ENCODE data around the gene MAPKBP1. TPM values are rescaled to one million over a fixed set of nuclear protein-coding genes. Genes with fewer than 3 reads are reported as not detected.
"Not testable (repeated sequence)": the region's sequence is repeated elsewhere in the genome, so short reads cannot be mapped to it uniquely, and the experiment has no call there.

Gene MAPKBP1
- total RNA-seq (ENCODE audit: insufficient read depth, low replicate concordance) = 22.4 TPM

- peak; percentile 99 for DNase-seq (ENCODE audit: low spot score)
Observed at GRCh38 chr15:41774062-41774881, at the start of gene MAPKBP1. Gene MAPKBP1, plus strand, starts transcription at chr15:41774484. Its CDS starts 792 bp downstream, at chr15:41775276.

GRCh38 chr15:41727143-41727542, 47.1 kb upstream of the MAPKBP1 start:
- DNase-seq (ENCODE audit: low spot score) = no peak

- not testable (repeated sequence) for DNase-seq (ENCODE audit: low spot score)
Observed at GRCh38 chr15:41728061-41728460, 46.2 kb upstream of the MAPKBP1 start.

- DNase-seq (ENCODE audit: low spot score) = peak; percentile 22
Observed at GRCh38 chr15:41730543-41730942, 43.7 kb upstream of the MAPKBP1 start.

- DNase-seq (ENCODE audit: low spot score) = no peak
Observed at GRCh38 chr15:41732483-41732882, 41.8 kb upstream of the MAPKBP1 start.

GRCh38 chr15:41734079-41734478, 40.2 kb upstream of the MAPKBP1 start:
- DNase-seq (ENCODE audit: low spot score) = no peak

- no peak for DNase-seq (ENCODE audit: low spot score)
Observed at GRCh38 chr15:41735046-41735445, 39.2 kb upstream of the MAPKBP1 start.

- DNase-seq (ENCODE audit: low spot score) = not testable (repeated sequence)
Observed at GRCh38 chr15:41735492-41735891, 38.8 kb upstream of the MAPKBP1 start.

- DNase-seq (ENCODE audit: low spot score) = no peak
Observed at GRCh38 chr15:41746802-41747201, 27.5 kb upstream of the MAPKBP1 start.

- DNase-seq (ENCODE audit: low spot score) = no peak
Observed at GRCh38 chr15:41756198-41756597, 18.1 kb upstream of the MAPKBP1 start.

GRCh38 chr15:41772720-41773331, 1.5 kb upstream of the MAPKBP1 start:
- peak; percentile 71 for DNase-seq (ENCODE audit: low spot score)

- no peak for DNase-seq (ENCODE audit: low spot score)
Observed at GRCh38 chr15:41773332-41773728, 954 bp upstream of the MAPKBP1 start.

- no peak for DNase-seq (ENCODE audit: low spot score)
Observed at GRCh38 chr15:41773729-41774061, 589 bp upstream of the MAPKBP1 start.

- no peak for DNase-seq (ENCODE audit: low spot score)
Observed at GRCh38 chr15:41774882-41775417, 666 bp downstream of the MAPKBP1 start.

GRCh38 chr15:41775651-41776050, 1.4 kb downstream of the MAPKBP1 start:
- peak; percentile 45 for DNase-seq (ENCODE audit: low spot score)

- no peak for DNase-seq (ENCODE audit: low spot score)
Observed at GRCh38 chr15:41777421-41777973, 3.2 kb downstream of the MAPKBP1 start.

GRCh38 chr15:41778521-41778920, 4.2 kb downstream of the MAPKBP1 start:
- peak; percentile 65 for DNase-seq (ENCODE audit: low spot score)

GRCh38 chr15:41779662-41780157, 5.4 kb downstream of the MAPKBP1 start:
- DNase-seq (ENCODE audit: low spot score) = no peak

- DNase-seq (ENCODE audit: low spot score) = no peak
Observed at GRCh38 chr15:41780266-41780665, 6.0 kb downstream of the MAPKBP1 start.

- DNase-seq (ENCODE audit: low spot score) = no peak
Observed at GRCh38 chr15:41780727-41781126, 6.4 kb downstream of the MAPKBP1 start.

- DNase-seq (ENCODE audit: low spot score) = no peak
Observed at GRCh38 chr15:41782371-41783282, 8.3 kb downstream of the MAPKBP1 start.
